ENCODE data around the gene PXDN.
"Not testable (repeated sequence)": the region's sequence is repeated elsewhere in the genome, so short reads cannot be mapped to it uniquely, and the experiment has no call there.

PXDN gene

DNA sequence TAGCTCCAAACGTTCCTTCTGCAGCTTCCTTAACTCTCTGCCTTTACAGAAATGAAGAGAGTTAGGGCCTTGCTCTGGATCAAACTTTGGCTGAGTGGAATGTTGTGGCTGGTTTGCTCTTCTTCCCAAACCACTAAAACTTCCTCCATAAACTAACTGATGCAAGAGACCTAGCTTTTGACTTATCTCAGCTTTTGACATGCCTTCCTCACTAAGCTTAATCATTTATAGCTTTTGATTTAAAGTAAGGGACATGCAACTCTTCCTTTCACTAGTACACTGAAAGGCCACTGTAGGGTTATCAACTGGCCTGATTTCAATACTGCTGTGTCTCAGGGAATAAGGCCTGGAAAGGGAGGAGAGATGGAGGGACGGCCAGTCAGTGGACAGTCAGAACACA lies 8.3 kb downstream of the PXDN start:
- Histone ChIP-seq H4K20me1 (ENCODE audit: control insufficient read depth, insufficient read depth, low read depth, low read length) (no peaks in the 10 kb centered on the region), H3K9me2 (replicated peaks; ENCODE audit: control insufficient read depth, low read length) (no peaks in the 10 kb centered on the region), H3K27ac (ENCODE audit: low read depth, low read length) (no peak overlapping the region), H3K4me2 (ENCODE audit: low read length) (no peak overlapping the region), H3K4me1 (ENCODE audit: control insufficient read depth, low read length) (no peaks in the 10 kb centered on the region), H3K9me3 (ENCODE audit: control insufficient read depth, insufficient read depth, low read length) (peaks cover 14% of the 10 kb centered on the region; the same call in 1 of the 2 replicates), H3K4me3 (ENCODE audit: low read length) (no peak overlapping the region), H3K79me2 (ENCODE audit: control insufficient read depth, low read length) (no peaks in the 10 kb centered on the region), H3K27me3 (ENCODE audit: control insufficient read depth, low read length) (no peaks in the 10 kb centered on the region), H3F3A (ENCODE audit: control insufficient read depth, insufficient read depth) (no peaks in the 10 kb centered on the region), H3K36me3 (ENCODE audit: control insufficient read depth, low read length) (no peaks in the 10 kb centered on the region)
- no peak for TF ChIP-seq EZH2phosphoT487 (IDR thresholded peaks at IDR 0.05; ENCODE audit: borderline replicate concordance, low read length)
- TF ChIP-seq, protein P1, sequence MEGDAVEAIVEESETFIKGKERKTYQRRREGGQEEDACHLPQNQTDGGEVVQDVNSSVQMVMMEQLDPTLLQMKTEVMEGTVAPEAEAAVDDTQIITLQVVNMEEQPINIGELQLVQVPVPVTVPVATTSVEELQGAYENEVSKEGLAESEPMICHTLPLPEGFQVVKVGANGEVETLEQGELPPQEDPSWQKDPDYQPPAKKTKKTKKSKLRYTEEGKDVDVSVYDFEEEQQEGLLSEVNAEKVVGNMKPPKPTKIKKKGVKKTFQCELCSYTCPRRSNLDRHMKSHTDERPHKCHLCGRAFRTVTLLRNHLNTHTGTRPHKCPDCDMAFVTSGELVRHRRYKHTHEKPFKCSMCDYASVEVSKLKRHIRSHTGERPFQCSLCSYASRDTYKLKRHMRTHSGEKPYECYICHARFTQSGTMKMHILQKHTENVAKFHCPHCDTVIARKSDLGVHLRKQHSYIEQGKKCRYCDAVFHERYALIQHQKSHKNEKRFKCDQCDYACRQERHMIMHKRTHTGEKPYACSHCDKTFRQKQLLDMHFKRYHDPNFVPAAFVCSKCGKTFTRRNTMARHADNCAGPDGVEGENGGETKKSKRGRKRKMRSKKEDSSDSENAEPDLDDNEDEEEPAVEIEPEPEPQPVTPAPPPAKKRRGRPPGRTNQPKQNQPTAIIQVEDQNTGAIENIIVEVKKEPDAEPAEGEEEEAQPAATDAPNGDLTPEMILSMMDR (IDR thresholded peaks at IDR 0.05; ENCODE audit: low read depth, low read length, poor library complexity, severe bottlenecking) = no peak

DNA sequence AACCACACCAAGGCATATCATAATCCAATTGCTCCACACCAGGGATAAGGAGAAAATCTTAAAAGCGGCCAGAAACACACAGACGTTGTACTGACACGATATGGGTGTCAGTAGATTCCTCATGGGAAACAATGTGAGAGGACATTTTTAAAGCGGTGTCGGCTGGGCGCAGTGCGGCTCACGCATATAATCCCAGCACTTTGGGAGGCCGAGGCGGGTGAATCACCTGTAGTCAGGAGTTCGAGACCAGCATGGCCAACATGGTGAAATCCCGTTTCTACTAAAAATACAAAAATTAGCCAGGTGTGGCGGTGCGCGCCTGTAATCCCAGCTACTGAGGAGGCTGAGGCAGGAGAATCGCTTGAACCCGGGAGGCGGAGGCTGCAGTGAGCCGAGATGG lies 11.0 kb downstream of the PXDN start:
- H3K4me1 ChIP-seq (ENCODE audit: control insufficient read depth, low read length); H4K20me1 ChIP-seq (ENCODE audit: control insufficient read depth, insufficient read depth, low read depth, low read length); H3K36me3 ChIP-seq (ENCODE audit: control insufficient read depth, low read length); H3K9me2 ChIP-seq (replicated peaks; ENCODE audit: control insufficient read depth, low read length); H3K27me3 ChIP-seq (ENCODE audit: control insufficient read depth, low read length); H3K27ac ChIP-seq (ENCODE audit: low read depth, low read length); H3K9me3 ChIP-seq (ENCODE audit: control insufficient read depth, insufficient read depth, low read length); H3K4me3 ChIP-seq (ENCODE audit: low read length); H3F3A ChIP-seq (ENCODE audit: control insufficient read depth, insufficient read depth); H3K4me2 ChIP-seq (ENCODE audit: low read length); H3K79me2 ChIP-seq (ENCODE audit: control insufficient read depth, low read length): not testable (repeated sequence)

DNA sequence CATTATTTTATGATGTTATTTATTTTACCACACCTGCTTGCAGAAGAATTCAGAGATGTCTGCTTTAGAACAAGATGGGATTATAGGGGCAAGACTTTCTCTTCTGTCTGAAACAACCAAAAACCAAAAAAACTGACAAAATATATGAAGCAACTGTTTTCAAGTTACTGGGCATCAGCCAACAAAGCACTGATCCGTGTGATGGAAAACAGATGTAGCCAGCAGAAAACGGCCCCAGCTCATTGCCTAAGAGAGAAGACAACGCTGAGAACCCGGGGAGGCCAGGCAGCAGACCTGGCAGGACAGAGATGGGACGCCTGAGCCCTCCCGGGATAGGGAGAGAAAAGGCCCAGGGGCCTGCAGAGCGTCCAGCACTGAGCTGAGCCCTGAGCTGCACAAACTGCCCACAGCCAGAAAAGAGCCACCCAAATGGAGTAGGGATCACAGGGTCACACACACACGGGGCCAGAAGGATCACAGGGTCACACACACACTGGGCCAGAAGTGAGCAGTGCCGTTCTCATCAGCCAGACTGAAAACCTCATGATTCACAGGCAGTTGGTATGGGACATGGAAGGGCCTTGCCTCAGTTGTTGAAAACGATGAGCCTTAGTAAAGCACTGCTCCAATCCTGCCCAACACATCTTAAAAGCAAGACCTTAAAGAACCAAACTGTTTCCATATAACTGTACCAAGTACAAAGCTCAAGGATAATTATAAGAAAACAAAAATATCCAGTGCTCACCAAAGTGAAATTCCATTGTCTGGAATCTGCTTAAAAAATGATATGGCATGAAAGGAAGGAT lies 12.1 kb downstream of the PXDN start:
- Histone ChIP-seq H3K9me2 (replicated peaks; ENCODE audit: control insufficient read depth, low read length) (no peaks in the 10 kb centered on the region), H3F3A (ENCODE audit: control insufficient read depth, insufficient read depth) (no peaks in the 10 kb centered on the region), H3K27ac (ENCODE audit: low read depth, low read length) (no peak overlapping the region), H3K27me3 (ENCODE audit: control insufficient read depth, low read length) (no peaks in the 10 kb centered on the region), H3K4me2 (ENCODE audit: low read length) (no peak overlapping the region), H3K4me3 (ENCODE audit: low read length) (no peak overlapping the region), H3K9me3 (ENCODE audit: control insufficient read depth, insufficient read depth, low read length) (peaks cover 5% of the 10 kb centered on the region; the same call in 1 of the 2 replicates), H3K36me3 (ENCODE audit: control insufficient read depth, low read length) (no peaks in the 10 kb centered on the region), H3K79me2 (ENCODE audit: control insufficient read depth, low read length) (no peaks in the 10 kb centered on the region), H4K20me1 (ENCODE audit: control insufficient read depth, insufficient read depth, low read depth, low read length) (no peaks in the 10 kb centered on the region), H3K4me1 (ENCODE audit: control insufficient read depth, low read length) (no peaks in the 10 kb centered on the region)
- no peak for TF ChIP-seq EZH2phosphoT487 (IDR thresholded peaks at IDR 0.05; ENCODE audit: borderline replicate concordance, low read length)
- TF ChIP-seq, protein P1 (IDR thresholded peaks at IDR 0.05; ENCODE audit: low read depth, low read length, poor library complexity, severe bottlenecking) = no peak

DNA sequence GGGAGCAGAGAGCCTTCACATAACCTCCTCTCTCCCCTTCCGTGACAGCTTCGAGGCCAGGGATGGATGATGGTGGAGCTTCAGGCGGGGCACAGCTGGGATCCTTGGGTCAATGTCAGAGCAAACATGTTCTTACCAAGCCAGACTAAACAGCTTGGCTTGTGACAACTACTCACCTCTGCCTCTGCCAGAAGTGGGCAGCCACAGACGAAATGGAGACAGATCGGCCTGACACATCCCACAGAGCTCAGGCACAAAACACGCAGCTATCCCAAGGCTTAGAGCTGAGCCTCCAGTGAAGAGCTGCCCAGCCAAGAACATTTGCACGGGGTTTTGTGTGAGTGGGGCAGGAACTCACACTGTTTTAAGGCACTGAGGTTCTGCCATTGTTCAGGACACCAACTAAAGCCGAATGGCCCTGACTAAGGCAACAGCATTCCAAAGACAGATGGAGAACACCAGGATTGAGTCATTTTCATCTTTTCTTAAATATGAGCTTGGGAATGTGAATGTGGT lies 12.8 kb downstream of the PXDN start:
- no peaks in the 10 kb centered on the region for H3K27me3 ChIP-seq (ENCODE audit: control insufficient read depth, low read length)
- H3K27ac ChIP-seq (ENCODE audit: low read depth, low read length) = no peak overlapping the region
- no peaks in the 10 kb centered on the region for H3F3A ChIP-seq (ENCODE audit: control insufficient read depth, insufficient read depth)
- H3K36me3 ChIP-seq (ENCODE audit: control insufficient read depth, low read length) = no peaks in the 10 kb centered on the region
- H3K4me1 ChIP-seq (ENCODE audit: control insufficient read depth, low read length) = no peaks in the 10 kb centered on the region
- H3K79me2 ChIP-seq (ENCODE audit: control insufficient read depth, low read length) = no peaks in the 10 kb centered on the region
- H3K4me2 ChIP-seq (ENCODE audit: low read length) = no peak overlapping the region
- no peak for TF ChIP-seq EZH2phosphoT487 (IDR thresholded peaks at IDR 0.05; ENCODE audit: borderline replicate concordance, low read length)
- TF ChIP-seq, protein P1 (IDR thresholded peaks at IDR 0.05; ENCODE audit: low read depth, low read length, poor library complexity, severe bottlenecking) = no peak
- peaks cover 5% of the 10 kb centered on the region; the same call in 1 of the 2 replicates for H3K9me3 ChIP-seq (ENCODE audit: control insufficient read depth, insufficient read depth, low read length)
- no peaks in the 10 kb centered on the region for H4K20me1 ChIP-seq (ENCODE audit: control insufficient read depth, insufficient read depth, low read depth, low read length)
- no peaks in the 10 kb centered on the region for H3K9me2 ChIP-seq (replicated peaks; ENCODE audit: control insufficient read depth, low read length)
- no peak overlapping the region for H3K4me3 ChIP-seq (ENCODE audit: low read length)

Measured in DOHH2 (cell line).